Non-pigmented ciliary epithelial cell (primary cell): ENCODE measurements around the gene PGAP2.
"Not testable (repeated sequence)": the region's sequence is repeated elsewhere in the genome, so short reads cannot be mapped to it uniquely, and the experiment has no call there.

Experiments
- DNase-seq: peaks from one replicate; pipeline ENCODE4 v3.0.0-alpha.2; 2010; ENCODE audit warnings: low read depth

Gene PGAP2

DNA sequence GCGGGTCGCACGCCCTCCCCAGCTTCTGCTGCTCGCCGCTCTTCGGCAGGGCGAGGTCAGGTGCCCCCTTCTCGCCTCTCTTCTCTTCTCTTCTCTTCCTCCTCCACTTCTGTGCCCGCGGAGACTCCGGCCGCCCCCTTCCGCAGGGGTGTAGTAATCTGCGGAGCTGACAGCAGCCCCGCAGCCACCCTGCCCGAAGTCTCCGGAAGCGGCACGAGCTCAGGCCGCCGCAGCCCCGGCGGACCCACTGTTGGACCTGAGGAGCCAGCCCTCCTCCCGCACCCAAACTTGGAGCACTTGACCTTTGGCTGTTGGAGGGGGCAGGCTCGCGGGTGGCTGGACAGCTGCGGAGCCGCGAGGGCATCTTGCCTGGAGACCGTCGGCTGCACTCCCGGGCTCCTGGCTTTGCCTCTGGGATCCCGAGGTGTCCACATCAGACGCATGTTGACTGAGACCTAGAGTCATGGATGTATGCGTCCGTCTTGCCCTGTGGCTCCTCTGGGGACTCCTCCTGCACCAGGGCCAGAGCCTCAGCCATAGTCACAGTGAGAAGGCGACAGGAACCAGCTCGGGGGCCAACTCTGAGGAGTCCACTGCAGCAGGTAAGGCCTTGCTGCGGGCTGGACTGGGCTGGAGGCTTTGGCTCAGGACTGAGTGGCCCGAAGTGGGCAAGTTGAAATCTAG lies 47.6 kb downstream of the PGAP2 start:
- no peak for DNase-seq

DNA sequence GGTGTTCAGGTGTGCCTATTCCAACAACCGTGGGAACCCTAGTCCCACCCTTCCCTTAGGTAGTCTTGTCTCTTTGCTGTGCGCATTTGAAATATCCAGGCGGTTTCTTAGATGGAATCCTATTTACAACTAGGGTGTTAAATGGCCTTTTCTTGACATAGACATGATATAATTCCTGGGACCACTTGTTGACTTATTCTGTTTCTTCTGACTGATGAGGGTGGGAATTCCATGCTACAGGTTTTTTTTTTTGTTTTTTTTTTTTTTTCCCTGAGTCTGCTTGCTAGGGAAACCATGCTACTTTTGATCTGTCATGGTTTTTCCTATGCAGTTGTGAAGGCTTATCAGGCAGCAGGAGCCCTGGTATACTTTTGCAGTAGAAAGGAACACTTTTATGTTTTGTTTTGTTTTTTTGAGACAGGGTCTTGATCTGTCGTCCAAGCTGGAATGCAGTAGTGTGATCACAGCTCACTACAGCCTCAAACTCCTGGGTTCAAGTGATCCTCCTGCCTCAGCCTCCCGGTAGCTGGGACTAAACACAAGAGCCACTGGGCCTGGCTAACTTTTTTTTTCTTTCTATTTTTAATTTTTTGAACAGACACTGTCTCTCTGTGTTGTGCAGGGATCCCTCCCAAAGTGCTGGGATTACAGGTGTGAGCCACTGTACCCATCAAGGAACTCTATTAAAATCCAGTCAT lies 48.6 kb downstream of the PGAP2 start:
- DNase-seq = no peak

DNA sequence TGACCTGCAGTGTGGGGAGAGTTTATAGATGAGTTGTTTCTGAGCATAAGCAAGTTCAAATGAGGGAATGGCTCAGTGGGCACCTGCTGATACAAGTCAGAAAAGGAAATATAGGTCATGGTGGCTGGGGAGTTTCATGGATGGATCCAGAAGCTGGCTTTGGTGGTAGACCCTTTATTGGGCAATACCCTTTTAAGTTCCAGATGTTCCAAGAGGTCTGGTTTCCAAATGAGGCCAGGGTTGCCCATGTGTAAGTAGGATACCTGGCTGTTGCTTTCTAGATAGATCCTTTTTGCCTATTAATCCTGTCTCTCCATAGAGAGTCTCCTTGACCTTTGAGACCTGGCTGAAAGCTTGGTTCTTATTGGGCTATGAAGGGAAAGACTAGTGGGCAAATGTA lies 49.3 kb downstream of the PGAP2 start:
- DNase-seq = no peak

DNA sequence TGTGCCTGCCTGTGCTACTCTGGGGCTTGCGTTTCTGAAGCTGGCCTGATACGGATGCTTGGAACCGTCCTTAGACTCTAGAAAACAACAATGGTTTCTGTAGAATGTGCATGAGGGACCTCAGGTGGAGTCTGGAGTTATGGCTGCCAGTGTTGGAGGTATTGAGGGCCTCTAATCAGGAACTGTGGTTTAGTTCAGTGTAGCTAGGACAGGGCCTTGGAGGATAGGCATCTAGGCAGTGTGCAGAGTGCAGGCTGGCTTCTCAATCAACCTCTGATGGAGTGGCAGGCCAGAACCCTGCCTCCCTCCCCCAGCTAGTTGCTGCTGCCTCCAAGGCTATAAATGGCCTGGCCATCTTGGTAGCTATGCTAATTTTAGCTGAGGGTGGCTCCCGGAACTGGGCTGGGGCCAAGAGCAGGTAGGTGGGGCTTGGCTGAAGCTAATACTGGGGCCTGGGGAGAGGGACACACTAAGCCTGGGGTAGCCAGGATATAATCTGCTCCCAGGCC lies 51.1 kb downstream of the PGAP2 start:
- DNase-seq = no peak

DNA sequence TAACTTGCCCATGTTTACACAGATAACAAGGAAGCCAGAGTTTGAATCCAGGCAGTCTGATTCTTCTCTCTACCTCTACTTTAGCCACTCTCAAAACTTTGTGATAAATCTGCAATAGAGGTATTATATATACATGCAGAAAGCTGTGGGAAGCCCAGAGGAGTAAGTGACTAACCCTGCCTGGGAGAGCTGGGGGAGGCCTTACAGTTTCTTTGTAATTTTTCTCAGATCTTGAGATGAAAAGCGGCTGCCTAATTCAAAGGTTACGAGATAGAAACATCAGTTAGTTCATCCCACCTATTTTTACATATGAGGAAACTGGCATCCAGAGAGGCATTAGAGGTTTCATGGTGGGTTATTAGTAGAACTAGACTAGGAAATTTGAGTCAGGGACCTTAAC lies 52.0 kb downstream of the PGAP2 start:
- DNase-seq = no peak

DNA sequence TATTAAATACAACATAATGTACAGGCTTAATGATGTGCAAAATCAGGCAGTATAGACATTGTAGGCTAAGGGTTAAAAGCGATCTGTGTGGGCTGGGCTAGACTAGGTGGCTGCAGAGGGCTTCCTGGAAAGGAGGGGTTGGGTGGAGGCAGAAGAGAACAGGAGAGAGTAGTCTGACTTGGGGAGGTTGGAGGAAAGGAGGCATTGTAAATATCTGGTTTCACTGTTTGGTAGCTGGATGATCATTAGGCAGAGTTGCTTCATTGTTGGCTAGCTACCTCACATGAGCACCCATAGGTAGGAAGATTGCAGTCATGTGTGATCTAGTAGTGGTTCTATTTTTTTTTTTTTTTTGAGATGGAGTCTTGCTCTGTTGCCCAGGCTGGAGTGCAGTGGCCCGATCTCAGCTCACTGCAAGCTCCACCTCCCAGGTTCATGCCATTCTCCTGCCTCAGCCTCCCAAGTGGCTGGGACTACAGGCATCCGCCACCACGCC lies 52.6 kb downstream of the PGAP2 start:
- DNase-seq = not testable (repeated sequence)

DNA sequence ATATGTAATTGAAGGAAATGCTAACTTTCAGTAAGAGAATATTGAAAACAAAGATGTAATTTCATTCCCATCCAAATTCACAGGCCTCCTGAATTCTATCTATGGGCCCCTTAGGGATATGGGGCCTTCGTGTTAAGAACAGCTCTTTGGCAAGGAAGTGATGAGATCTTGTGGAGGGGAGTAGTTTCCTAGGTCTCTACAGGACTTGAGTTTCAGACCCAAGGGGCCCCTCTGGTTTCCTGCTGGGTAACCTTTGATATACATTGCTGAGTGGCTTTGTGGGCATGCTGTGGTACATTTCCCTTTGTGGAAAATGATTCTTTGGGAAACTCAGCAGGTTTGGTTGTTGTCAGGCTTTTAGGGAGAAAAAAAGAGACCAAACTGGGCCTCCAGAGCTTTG lies 53.3 kb downstream of the PGAP2 start:
- DNase-seq = no peak

DNA sequence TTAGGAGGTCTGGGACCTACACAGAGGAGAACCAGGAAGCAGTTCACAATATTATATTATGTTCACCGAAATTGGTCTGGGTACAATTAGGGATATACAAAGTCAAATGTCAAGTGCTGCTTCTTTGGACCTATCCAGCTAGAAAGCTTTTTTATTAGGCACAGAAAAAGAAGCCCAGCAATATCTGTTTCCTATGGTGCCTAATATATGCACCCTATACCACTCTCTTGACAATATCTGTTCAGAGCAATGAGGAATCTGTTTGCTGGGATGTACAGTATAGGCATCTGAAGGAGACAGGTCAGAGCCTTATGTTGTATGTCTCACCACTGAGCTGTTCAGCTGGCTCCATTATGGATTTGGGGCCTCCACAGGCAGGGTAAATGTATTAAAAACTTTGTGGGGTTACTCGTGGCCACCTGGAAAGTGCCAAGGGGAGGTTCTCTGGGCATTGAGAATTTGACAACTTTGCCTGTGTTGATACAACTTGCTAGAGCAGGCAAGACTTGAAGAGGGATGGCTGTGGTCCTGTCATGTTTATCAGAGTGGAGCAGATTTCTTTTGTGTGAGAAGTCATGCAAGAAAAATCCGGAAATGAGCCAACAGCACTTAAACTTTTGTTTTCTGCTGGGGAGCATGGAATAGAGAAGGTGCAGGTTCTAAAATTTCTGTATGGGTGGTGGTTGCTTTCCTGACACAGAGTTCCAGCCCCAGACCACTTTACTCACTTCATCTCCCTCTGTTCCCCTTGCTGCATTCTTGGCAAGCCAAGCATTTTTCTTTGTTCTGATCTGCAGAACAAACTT lies 57.2 kb downstream of the PGAP2 start:
- DNase-seq = peak; percentile 30

DNA sequence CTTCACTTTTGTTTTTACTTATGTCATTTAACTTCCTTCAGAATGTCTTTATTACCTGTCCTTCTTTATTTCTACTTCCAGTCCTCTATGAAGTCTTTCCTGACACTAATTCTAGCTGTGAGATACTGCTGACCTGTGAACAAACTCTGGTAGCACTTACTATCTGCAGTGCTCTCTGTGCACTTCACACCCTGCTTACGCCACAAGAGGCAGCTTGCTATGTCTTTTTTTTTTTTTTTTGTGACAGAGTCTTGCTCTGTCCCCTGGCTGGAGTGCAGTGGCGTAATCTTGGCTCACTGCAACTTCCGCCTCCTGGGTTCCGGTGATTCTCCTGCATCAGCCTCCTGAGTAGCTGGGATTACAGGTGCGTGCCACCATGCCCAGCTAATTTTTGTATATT lies 57.8 kb downstream of the PGAP2 start:
- no peak for DNase-seq

DNA sequence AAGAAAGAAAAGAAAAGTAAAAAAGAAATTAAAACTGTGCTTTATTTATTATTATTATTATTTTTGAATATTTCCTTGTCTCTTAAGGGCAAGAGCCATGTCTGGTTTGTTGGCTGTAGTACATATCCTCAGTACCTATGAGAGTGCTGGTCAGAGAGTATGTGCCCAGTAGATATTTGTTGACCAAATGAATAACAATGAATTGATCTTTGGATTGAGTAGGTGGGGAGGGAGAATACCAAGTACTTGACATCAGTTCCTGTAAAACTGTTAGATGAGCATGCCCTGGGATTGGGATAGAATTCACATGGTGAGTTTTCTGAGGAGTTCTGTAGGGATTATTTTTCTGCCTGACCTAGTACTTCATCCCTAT lies 58.5 kb downstream of the PGAP2 start:
- no peak for DNase-seq

DNA sequence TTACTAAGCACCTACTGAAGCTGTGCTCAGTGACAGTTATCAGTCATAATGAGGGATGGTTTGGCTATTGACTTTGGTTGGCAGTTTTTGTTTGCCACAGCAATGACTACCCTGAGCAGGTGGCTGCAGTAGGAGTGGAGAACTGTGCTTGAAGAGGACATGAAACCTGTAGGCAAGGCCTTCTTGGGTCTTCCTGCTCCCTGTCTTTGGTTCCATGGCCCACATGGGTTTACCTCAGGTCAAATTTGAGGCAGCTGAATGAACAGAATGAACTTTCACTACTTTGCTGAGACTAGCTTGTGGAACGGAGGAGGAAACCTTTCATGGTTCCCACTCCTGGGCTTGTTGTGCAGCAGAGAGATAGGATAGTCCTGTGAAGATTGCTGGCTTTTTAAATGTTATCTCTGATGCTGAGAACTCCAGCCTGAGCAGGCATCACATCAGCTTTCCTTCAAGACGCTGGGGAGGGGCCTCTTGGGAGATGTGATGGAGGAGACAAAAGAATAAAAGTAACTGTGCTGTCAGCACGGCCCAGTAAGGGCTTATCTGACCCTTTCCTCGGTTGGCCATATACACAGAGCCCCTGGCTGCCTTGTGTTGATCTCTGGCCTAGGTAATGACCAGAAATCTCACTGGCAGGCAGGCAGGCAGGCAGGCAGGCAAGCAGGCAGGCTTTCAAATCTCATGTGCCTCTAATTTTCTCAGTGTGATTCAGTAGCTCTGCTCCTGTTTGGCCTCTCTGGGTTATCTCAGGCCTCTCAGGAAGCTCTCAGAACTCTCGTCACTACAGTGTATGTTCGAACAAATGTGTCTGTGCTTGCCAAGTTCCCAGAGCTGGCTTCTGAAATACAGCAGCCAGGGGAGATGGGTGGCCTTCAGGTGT lies 59.1 kb downstream of the PGAP2 start:
- DNase-seq = no peak

DNA sequence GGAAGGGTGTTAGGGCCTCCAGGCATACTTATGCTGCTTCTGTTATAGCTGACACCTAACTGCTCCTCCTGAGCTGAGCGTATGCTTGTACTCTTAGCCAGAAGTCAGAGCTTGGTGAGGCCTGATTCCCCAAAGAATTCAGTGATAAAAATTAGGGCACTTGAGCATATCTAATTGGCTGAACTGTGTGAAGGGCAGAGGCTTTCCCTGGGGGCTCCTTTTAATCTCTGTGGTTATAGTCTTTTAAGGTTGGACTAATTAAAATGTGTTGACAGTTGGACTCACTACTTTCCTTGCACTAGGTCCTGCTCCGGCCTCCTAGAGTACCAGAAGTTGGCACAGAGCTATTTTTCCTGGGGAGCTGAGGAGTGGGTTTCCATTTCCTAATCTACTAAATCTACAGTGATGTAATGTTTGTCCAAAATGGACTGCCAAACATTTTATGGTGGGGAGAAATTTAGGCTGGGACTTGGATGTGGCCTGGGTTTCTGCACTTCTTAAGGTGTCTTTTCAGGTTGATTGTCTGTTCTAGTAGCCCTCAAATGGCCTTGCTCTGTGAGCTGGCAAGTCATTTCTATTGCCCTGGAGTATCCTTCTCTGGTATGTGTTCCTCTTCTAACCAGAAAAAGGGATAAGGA lies 65.5 kb downstream of the PGAP2 start:
- DNase-seq = no peak
